ENCODE results near the gene BRAF. TPM values are rescaled to one million over a fixed set of nuclear protein-coding genes. Genes with fewer than 3 reads are reported as not detected.

Gene BRAF
- total RNA-seq, 1 donor from 2014 or later, result 19.8 TPM

DNA sequence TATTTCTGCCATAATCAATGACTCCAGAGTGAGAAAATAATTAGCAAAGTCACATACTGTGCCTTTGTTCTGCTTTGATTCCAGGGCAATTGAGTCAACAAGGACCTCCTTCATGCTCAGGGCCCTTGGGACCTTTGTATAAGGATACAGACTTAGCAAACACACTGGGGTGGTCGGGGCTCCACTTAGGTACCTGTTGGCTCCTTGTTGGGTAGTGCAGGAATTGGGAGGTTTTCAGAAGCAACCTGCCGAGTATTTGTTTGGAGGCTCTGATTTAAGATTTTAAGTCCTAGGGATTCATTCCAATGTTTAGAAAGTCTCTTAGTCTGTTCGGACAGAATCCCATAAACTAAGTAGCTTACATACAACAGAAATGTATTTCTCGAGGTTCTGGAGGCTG lies 249.0 kb downstream of the BRAF start:
- no peaks in the 10 kb centered on the region for H3K9me3 Mint-ChIP-seq (ENCODE audit: low read depth)
- H3K4me3 Mint-ChIP-seq (ENCODE audit: unreplicated experiment), result no peak overlapping the region
- H3K4me1 Mint-ChIP-seq (ENCODE audit: low read depth), result peaks cover 29% of the 10 kb centered on the region
- H3K27me3 Mint-ChIP-seq (ENCODE audit: low read depth), result no peaks in the 10 kb centered on the region
- peaks cover 24% of the 10 kb centered on the region for H3K36me3 Mint-ChIP-seq (ENCODE audit: low read depth)
- H3K27ac Mint-ChIP-seq (ENCODE audit: unreplicated experiment), result no peak overlapping the region
- peak; percentile 17 for DNase-seq (ENCODE audit: low spot score)
- TF ChIP-seq, protein P1, sequence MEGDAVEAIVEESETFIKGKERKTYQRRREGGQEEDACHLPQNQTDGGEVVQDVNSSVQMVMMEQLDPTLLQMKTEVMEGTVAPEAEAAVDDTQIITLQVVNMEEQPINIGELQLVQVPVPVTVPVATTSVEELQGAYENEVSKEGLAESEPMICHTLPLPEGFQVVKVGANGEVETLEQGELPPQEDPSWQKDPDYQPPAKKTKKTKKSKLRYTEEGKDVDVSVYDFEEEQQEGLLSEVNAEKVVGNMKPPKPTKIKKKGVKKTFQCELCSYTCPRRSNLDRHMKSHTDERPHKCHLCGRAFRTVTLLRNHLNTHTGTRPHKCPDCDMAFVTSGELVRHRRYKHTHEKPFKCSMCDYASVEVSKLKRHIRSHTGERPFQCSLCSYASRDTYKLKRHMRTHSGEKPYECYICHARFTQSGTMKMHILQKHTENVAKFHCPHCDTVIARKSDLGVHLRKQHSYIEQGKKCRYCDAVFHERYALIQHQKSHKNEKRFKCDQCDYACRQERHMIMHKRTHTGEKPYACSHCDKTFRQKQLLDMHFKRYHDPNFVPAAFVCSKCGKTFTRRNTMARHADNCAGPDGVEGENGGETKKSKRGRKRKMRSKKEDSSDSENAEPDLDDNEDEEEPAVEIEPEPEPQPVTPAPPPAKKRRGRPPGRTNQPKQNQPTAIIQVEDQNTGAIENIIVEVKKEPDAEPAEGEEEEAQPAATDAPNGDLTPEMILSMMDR (IDR thresholded peaks at IDR 0.05), result no peak

DNA sequence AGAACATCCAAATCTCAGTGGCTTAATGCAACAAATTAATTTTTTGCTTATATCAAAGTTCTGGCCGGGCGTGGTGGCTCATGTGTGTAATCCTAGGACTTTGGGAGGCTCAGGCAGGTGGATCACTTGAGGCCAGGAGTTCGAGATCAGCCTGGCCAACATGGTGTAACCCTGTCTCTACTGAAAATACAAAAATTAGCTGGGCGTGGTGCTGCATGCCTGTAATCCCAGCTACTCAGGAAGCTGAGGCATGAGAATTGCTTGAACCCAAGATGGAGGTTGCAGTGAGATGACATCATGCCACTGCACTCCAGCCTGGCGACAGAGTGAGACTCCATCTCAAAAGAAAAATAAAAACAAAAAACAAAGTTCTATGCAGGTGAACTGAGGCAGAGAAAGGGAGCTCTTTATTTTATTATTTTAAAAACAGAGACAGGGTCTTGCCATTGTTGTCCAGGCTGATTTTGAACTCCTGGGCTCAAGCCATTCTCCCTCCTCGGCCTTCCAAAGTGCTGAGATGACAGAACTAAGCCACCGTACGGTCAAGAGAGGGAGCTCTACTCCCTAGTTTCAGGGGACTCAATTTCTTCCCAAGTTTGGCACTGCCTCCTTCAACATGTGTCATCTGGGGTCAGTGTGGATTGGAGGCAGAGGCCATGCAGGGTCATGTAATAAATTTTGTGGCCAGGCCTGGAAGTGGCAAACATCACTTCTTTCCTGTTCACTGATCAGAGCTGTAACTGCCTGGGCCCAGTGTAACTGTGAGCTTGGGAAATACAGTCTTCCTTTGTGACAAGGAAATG lies 249.6 kb downstream of the BRAF start:
- DNase-seq (ENCODE audit: low spot score), result peak; percentile 28
- peaks cover 29% of the 10 kb centered on the region for H3K4me1 Mint-ChIP-seq (ENCODE audit: low read depth)
- peak overlapping the region; percentile 35 for H3K4me3 Mint-ChIP-seq (ENCODE audit: unreplicated experiment)
- H3K36me3 Mint-ChIP-seq (ENCODE audit: low read depth), result peaks cover 18% of the 10 kb centered on the region
- peak overlapping the region; percentile 41 for H3K27ac Mint-ChIP-seq (ENCODE audit: unreplicated experiment)
- TF ChIP-seq, protein P1 (IDR thresholded peaks at IDR 0.05), result peak; percentile 76
- H3K9me3 Mint-ChIP-seq (ENCODE audit: low read depth), result no peaks in the 10 kb centered on the region
- no peaks in the 10 kb centered on the region for H3K27me3 Mint-ChIP-seq (ENCODE audit: low read depth)

DNA sequence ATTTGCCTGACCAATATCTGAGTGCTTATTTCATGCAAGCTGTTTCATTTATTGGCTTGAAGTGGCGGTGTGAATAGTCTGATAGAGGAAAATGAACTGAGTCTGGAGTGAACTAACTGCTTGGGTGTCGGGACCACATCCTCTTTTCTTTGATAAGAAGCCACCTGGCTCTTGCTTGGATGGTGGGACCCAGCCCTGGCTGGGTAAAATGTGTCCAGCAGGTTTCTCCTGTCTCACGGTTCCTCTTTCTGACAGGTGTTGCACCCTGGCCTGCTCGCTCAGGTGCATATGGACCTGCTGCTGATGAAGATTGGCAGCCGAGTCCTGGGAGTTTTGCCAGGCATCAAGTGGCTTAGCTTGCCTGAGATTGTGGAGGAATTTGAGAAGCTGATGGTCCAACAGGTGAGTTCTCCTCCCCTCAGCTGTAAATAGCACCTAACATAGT lies 250.4 kb downstream of the BRAF start:
- H3K27ac Mint-ChIP-seq (ENCODE audit: unreplicated experiment), result no peak overlapping the region
- no peaks in the 10 kb centered on the region for H3K27me3 Mint-ChIP-seq (ENCODE audit: low read depth)
- peaks cover 29% of the 10 kb centered on the region for H3K4me1 Mint-ChIP-seq (ENCODE audit: low read depth)
- peak overlapping the region; percentile 76 for H3K4me3 Mint-ChIP-seq (ENCODE audit: unreplicated experiment)
- TF ChIP-seq, protein P1 (IDR thresholded peaks at IDR 0.05), result no peak
- H3K9me3 Mint-ChIP-seq (ENCODE audit: low read depth), result no peaks in the 10 kb centered on the region
- H3K36me3 Mint-ChIP-seq (ENCODE audit: low read depth), result peaks cover 15% of the 10 kb centered on the region
- peak; percentile 28 for DNase-seq (ENCODE audit: low spot score)

DNA sequence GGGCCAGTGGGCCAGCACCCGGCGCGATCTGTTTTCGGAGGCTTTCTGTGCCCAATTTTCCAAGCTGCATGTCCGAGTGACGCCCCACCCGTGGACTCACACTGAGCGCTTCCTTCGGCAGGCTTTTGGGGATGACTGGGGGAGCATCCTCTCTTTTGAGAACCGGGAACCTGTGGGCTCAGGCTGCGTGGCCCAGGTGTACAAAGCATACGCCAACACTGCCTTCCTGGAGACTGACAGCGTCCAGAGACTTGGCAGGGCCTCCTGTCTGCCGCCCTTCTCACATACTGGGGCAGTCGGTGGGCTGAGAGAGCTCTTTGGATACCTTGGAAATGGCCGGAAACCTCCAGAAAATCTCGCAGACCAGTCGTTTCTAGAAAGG lies 251.0 kb downstream of the BRAF start:
- Mint-ChIP-seq H3K4me1 (ENCODE audit: low read depth) (peaks cover 29% of the 10 kb centered on the region), H3K9me3 (ENCODE audit: low read depth) (no peaks in the 10 kb centered on the region), H3K4me3 (ENCODE audit: unreplicated experiment) (peak overlapping the region; percentile 76), H3K27ac (ENCODE audit: unreplicated experiment) (no peak overlapping the region), H3K27me3 (ENCODE audit: low read depth) (no peaks in the 10 kb centered on the region), H3K36me3 (ENCODE audit: low read depth) (peaks cover 10% of the 10 kb centered on the region)
- DNase-seq (ENCODE audit: low spot score), result peak; percentile 77
- TF ChIP-seq, protein P1 (IDR thresholded peaks at IDR 0.05), result no peak

DNA sequence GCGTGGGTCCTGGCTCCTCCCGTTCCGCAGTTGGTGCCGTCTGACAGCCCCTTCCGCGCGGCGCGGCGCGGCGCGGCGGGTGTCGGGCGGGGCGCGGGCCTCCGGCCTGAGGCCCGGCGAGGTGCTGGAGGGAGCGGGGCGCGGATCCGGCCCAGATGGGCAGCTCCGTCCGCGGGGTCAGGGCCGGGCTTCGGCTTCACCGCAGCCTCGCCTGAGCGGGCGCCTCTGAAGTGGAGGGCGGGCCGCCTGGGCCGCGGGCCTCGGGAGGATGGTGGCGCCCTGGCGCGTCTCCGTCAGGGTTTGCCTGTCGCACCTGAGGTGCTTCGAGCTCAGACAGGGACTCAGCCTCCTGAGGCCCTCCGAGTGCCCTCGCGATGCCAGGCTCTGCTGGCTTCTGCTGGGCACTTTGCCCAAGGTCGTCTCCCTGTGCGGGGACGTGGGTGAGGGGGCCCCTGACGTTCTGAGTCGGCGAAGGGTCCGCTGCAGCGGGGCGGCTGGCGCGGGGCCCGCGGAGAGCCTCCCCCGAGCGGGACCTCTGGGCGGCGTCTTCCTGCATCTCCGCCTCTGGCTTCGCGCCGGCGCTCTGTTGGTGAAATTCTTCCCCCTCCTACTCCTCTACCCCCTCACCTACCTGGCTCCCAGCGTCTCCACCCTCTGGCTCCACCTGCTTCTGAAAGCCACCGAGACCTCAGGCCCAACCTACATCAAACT lies 251.5 kb downstream of the BRAF start:
- Mint-ChIP-seq H3K9me3 (ENCODE audit: low read depth) (no peaks in the 10 kb centered on the region), H3K36me3 (ENCODE audit: low read depth) (peaks cover 7% of the 10 kb centered on the region), H3K27ac (ENCODE audit: unreplicated experiment) (no peak overlapping the region), H3K27me3 (ENCODE audit: low read depth) (no peaks in the 10 kb centered on the region), H3K4me3 (ENCODE audit: unreplicated experiment) (peak overlapping the region; percentile 76), H3K4me1 (ENCODE audit: low read depth) (peaks cover 30% of the 10 kb centered on the region)
- TF ChIP-seq, protein P1 (IDR thresholded peaks at IDR 0.05), result peak; percentile 27
- DNase-seq (ENCODE audit: low spot score), result peak; percentile 77
